ENCODE measurements around the gene CNGA3.

- TF ChIP-seq CTCF (conservative IDR thresholded peaks at IDR 0.05 in 1 of 2, IDR thresholded peaks at IDR 0.05 in 1 of 2; ENCODE audit: extremely low read depth in 1 of 2, insufficient read depth in 1 of 2, low read depth in 1 of 2, low read length in 2 of 2), result no peak
- no peak for TF ChIP-seq EZH2 (IDR thresholded peaks at IDR 0.05; ENCODE audit: borderline replicate concordance, low read length)
Measured at GRCh38 chr2:98394595-98395153, 48.4 kb downstream of the CNGA3 start.

All from mammary epithelial cell (primary cell).